ENCODE results near the gene EIF3J.

The EIF3J gene

DNA sequence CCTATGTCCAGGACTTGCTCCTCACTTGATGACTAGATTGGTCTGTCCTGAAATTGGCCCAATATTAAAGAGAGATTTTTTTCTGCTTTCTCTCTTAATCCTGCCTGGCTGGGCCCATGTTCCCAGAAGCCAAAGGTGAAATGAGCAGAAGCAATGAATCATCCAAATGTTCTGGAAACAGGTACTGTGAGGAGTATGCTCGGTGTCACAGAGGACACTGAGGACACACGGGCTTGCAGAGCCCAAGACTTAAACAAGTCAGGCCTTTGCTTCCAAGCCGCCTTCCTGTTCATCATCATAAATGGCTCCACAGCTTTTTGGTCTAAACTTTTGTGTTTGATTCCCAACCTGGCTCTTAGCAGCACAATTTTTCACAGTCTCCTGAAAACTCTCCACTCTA, 31.4 kb downstream of the EIF3J start:
- ChIA-PET POLR2A (no interaction called here), CTCF (interaction anchor here (0.8 to 3.0 kb wide), 3 partner anchors 9 to 22 kb away, joined by 3 to 11 read pairs (median 7); no protein-coding TSS in a partner anchor)
- DNase-seq (ENCODE audit: extremely low spot score) = no peak
- TF ChIP-seq, protein P1, sequence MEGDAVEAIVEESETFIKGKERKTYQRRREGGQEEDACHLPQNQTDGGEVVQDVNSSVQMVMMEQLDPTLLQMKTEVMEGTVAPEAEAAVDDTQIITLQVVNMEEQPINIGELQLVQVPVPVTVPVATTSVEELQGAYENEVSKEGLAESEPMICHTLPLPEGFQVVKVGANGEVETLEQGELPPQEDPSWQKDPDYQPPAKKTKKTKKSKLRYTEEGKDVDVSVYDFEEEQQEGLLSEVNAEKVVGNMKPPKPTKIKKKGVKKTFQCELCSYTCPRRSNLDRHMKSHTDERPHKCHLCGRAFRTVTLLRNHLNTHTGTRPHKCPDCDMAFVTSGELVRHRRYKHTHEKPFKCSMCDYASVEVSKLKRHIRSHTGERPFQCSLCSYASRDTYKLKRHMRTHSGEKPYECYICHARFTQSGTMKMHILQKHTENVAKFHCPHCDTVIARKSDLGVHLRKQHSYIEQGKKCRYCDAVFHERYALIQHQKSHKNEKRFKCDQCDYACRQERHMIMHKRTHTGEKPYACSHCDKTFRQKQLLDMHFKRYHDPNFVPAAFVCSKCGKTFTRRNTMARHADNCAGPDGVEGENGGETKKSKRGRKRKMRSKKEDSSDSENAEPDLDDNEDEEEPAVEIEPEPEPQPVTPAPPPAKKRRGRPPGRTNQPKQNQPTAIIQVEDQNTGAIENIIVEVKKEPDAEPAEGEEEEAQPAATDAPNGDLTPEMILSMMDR (IDR thresholded peaks at IDR 0.05; ENCODE audit: control extremely low read depth, extremely low read depth, low read depth, missing control alignments) = no peak

DNA sequence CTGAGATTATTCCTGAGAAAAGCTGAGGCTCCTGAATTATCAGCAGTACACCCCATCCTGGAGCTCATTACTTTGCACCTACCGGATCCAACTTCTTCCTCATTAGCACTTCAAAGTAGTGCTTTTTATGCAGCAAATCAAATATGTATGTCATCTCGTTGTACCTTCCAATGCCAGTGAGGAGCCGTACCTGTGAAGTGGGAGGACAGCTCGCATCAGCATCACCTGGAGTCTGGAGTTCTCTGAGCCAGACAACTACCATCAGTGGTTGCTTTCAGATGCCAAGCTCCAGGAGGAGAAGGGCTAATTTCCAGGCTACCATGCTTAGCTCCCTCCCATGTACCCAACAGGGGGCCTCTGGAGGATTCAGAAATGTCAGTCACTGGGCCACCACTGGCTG, 32.4 kb downstream of the EIF3J start:
- DNase-seq (ENCODE audit: extremely low spot score) = no peak
- ChIA-PET POLR2A (no interaction called here), CTCF (interaction anchor here (0.8 to 3.0 kb wide), 4 partner anchors 9 to 23 kb away, joined by 3 to 11 read pairs (median 8); no protein-coding TSS in a partner anchor)
- TF ChIP-seq, protein P1 (IDR thresholded peaks at IDR 0.05; ENCODE audit: control extremely low read depth, extremely low read depth, low read depth, missing control alignments) = no peak

DNA sequence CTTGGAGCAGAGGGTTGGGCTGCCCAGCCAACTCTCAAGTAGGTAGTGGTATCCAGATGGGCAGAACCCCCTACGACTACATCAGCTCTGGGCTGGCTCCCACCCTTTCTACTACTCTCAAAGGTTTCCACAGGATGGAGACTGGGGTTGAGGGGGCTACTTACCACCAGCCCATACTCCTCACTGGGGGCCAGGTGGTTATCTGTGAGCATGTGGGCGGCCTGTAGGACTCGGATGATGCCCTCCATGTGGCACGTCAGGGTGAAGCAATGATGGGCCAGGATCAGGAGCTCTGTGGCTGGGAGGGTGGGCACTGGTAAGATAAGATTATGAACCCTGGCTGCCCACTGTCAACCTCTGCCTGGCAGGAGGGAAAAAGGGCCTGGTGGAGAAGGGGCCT, 33.4 kb downstream of the EIF3J start:
- DNase-seq (ENCODE audit: extremely low spot score) = no peak

DNA sequence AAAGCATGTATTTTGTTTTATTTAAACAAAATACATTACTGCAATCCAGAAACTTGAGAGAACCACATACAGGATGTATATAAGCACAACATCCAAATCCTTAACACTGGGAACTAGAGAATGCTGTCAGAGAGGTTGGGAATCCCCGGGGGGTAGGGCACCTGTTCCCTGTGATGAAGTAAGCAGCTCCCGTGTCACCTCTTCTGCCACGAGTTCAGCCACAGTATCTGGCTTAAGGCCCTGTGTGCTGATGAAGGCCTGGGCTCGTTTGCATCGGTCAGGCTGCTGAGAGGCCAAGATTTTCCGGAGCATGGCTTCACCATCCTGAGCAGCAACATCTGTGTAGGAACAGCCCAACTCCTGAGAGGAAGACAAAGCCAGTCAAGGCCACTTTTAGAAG, 36.4 kb downstream of the EIF3J start:
- CTCF ChIA-PET = interaction anchor here (1.5 to 2.2 kb wide), 2 partner anchors 10 to 15 kb away, joined by 3 to 18 read pairs; no protein-coding TSS in a partner anchor
- POLR2A ChIA-PET = no interaction called here
- TF ChIP-seq, protein P1 (IDR thresholded peaks at IDR 0.05; ENCODE audit: control extremely low read depth, extremely low read depth, low read depth, missing control alignments) = no peak
- DNase-seq (ENCODE audit: extremely low spot score) = no peak

More for the DNA sequence above, 33.4 kb downstream of the EIF3J start:
- CTCF ChIA-PET = interaction anchor here (1.9 to 2.0 kb wide), 3 partner anchors 9 to 13 kb away, joined by 7 to 10 read pairs (median 8); no protein-coding TSS in a partner anchor
- TF ChIP-seq, protein P1 (IDR thresholded peaks at IDR 0.05; ENCODE audit: control extremely low read depth, extremely low read depth, low read depth, missing control alignments) = no peak
- POLR2A ChIA-PET = no interaction called here

DNA sequence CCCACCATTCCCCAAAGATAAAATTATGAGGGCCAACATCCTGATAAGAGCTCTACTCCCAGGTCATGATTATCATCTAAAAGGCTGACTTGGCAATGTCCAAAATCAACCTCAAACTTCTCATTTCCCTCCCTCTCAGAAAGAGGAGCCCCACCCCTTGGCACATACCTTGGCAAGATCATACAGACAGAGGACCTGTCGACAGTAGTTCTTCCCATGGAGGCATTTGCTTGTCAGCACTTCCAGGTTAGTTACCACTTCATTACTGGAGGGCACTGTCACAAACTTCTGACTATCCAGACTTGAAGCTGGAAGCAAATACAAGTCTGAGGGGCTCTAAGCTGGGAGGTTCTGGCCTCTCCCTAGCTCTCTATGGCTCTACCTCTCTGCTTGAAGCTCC, 37.8 kb downstream of the EIF3J start:
- no peak for DNase-seq (ENCODE audit: extremely low spot score)
- CTCF ChIA-PET = interaction anchor here (1.2 to 6.0 kb wide), 2 partner anchors 162 to 181 kb away, joined by 4 to 50 read pairs; partner anchors contain the start of gene TRIM69
- POLR2A ChIA-PET = no interaction called here
- TF ChIP-seq, protein P1 (IDR thresholded peaks at IDR 0.05; ENCODE audit: control extremely low read depth, extremely low read depth, low read depth, missing control alignments) = no peak

DNA sequence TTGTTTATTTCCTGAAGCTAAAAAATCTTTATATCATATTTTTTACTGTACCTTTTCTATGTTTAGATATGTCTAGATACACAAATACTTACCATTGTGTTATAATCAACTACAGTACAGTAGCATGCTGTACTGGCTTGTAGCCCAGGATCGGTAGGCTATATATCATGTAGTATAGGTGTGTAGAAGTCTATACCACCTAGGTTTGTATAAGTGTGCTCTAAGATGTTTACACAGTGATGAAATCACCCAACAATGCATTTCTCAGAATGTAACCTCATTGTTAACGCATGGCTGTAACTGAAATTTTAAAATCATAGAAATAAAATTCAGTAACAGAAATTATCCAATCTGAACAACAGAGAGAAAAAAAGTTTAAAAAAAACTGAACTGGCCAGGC, 43.2 kb downstream of the EIF3J start:
- POLR2A ChIA-PET = interaction anchor here (0.6 kb wide), 1 partner anchor 205 kb away, joined by 6 read pairs; no protein-coding TSS in a partner anchor
- TF ChIP-seq, protein P1 (IDR thresholded peaks at IDR 0.05; ENCODE audit: control extremely low read depth, extremely low read depth, low read depth, missing control alignments) = no peak
- CTCF ChIA-PET = interaction anchor here (2.9 to 6.0 kb wide), 5 partner anchors 8 to 157 kb away, joined by 13 to 50 read pairs (median 22); partner anchors contain the start of gene TRIM69
- no peak for DNase-seq (ENCODE audit: extremely low spot score)
